Upper lobe of right lung (tissue), 1 donor: Measurements from ENCODE around the gene SFMBT1. TPM values are rescaled to one million over a fixed set of nuclear protein-coding genes. Genes with fewer than 3 reads are reported as not detected.

Experiments used
- ATAC-seq: fragments of 200-7000 bp; cut with Tn5 transposase; one replicate; pipeline ENCODE4 v1.9.1; 2020; ENCODE audit warnings: mild to moderate bottlenecking, moderate library complexity
- DNase-seq: peaks from one replicate; pipeline ENCODE4 v3.0.0-alpha.2; 2020
- H3K27ac ChIP-seq: fragments of 200-600 bp; one replicate; pipeline ENCODE4 v1.8.0; 2022
- H3K27me3 ChIP-seq: fragments of 200-600 bp; one replicate; pipeline ENCODE4 v1.8.0; 2022; ENCODE audit warnings: mild to moderate bottlenecking
- H3K36me3 ChIP-seq: fragments of 200-600 bp; one replicate; pipeline ENCODE4 v1.8.0; 2022
- H3K4me1 ChIP-seq: fragments of 200-600 bp; one replicate; pipeline ENCODE4 v1.8.0; 2022
- H3K4me3 ChIP-seq: fragments of 200-600 bp; one replicate; pipeline ENCODE4 v1.8.0; 2022; ENCODE audit warnings: mild to moderate bottlenecking
- H3K9me3 ChIP-seq: fragments of 200-600 bp; one replicate; pipeline ENCODE4 v1.8.0; 2022
- intact Hi-C: fragments of 100-400 bp; cut with DNase I; formaldehyde crosslinking; loops from one replicate; pipeline ENCODE4 v1.11.0; 2022
- total RNA-seq: library from RNA; stranded (reverse); fragmentation: NEBNext Ultra II Directional; extraction: Animal tissue kit (Norgen Biotek cat#: 25700); gene quantifications from one replicate; pipeline ENCODE4 v1.2.1, GENCODE V29; 2021
- TF ChIP-seq, protein P1 (sequence below): fragments of 200-600 bp; IDR thresholded peaks from one replicate; pipeline ENCODE4 v1.8.0; 2022; ENCODE audit warnings: antibody characterized with exemption
- donor health status: DM: no; HTN: yes; CAD: no; lungs with severe emphysema.

The SFMBT1 gene
- total RNA-seq, 1 donor from 2014 or later: 17.2 TPM

- no peak overlapping the region for H3K4me3 ChIP-seq
- intact Hi-C loops: no loop called here
- H3K27ac ChIP-seq: no peak overlapping the region
- TF ChIP-seq, protein P1, sequence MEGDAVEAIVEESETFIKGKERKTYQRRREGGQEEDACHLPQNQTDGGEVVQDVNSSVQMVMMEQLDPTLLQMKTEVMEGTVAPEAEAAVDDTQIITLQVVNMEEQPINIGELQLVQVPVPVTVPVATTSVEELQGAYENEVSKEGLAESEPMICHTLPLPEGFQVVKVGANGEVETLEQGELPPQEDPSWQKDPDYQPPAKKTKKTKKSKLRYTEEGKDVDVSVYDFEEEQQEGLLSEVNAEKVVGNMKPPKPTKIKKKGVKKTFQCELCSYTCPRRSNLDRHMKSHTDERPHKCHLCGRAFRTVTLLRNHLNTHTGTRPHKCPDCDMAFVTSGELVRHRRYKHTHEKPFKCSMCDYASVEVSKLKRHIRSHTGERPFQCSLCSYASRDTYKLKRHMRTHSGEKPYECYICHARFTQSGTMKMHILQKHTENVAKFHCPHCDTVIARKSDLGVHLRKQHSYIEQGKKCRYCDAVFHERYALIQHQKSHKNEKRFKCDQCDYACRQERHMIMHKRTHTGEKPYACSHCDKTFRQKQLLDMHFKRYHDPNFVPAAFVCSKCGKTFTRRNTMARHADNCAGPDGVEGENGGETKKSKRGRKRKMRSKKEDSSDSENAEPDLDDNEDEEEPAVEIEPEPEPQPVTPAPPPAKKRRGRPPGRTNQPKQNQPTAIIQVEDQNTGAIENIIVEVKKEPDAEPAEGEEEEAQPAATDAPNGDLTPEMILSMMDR: no peak
- DNase-seq (no peak), ATAC-seq (no peak)
- H3K36me3 ChIP-seq: no peaks in the 10 kb centered on the region
- peaks cover 12% of the 10 kb centered on the region for H3K4me1 ChIP-seq
- H3K27me3 ChIP-seq: no peaks in the 10 kb centered on the region
- no peaks in the 10 kb centered on the region for H3K9me3 ChIP-seq
Measured at GRCh38 chr3:52872245-52872644, 173.6 kb downstream of the SFMBT1 start.

GRCh38 chr3:52871761-52872160 is 174.1 kb downstream of the SFMBT1 start:
- no peaks in the 10 kb centered on the region for H3K36me3 ChIP-seq
- DNase-seq: no peak
- TF ChIP-seq, protein P1: no peak

GRCh38 chr3:52870471-52870870 is 175.4 kb downstream of the SFMBT1 start:
- H3K9me3 ChIP-seq: no peaks in the 10 kb centered on the region
- H3K4me1 ChIP-seq: peaks cover 8% of the 10 kb centered on the region
- DNase-seq (no peak), ATAC-seq (no peak)
- no peak overlapping the region for H3K27ac ChIP-seq
- intact Hi-C loops: no loop called here
- no peaks in the 10 kb centered on the region for H3K27me3 ChIP-seq
- TF ChIP-seq, protein P1: no peak
- H3K4me3 ChIP-seq: no peak overlapping the region
- H3K36me3 ChIP-seq: no peaks in the 10 kb centered on the region

More at GRCh38 chr3:52871761-52872160, 174.1 kb downstream of the SFMBT1 start:
- intact Hi-C loops: no loop called here
- Histone ChIP-seq H3K4me1 (peaks cover 12% of the 10 kb centered on the region), H3K27me3 (no peaks in the 10 kb centered on the region), H3K27ac (no peak overlapping the region), H3K4me3 (no peak overlapping the region), H3K9me3 (no peaks in the 10 kb centered on the region)
- no peak for ATAC-seq

DNA sequence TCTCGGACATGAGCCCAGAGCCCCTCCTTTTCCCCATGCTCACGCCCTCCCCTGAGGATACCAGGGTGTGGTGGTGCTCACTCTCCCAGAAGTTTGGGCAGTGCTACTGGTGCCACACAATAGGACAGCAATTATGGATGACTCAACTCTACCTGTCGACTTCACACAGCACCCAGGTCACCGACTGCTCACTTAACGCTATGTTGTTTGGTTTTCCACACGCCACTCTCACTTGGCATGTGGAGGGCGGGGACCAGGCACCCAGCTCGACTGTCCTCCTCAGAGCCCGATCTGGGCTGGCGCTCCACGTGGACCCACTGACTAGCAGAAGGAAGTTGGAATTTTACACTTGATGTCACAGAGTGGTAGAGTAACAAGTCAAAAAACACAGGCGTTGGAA is 179.4 kb downstream of the SFMBT1 start:
- Histone ChIP-seq H3K9me3 (no peaks in the 10 kb centered on the region), H3K27me3 (no peaks in the 10 kb centered on the region), H3K4me3 (no peak overlapping the region), H3K36me3 (no peaks in the 10 kb centered on the region), H3K27ac (no peak overlapping the region), H3K4me1 (no peaks in the 10 kb centered on the region)
- TF ChIP-seq, protein P1: no peak
- ATAC-seq: peak; percentile 75
- intact Hi-C loops: no loop called here
- no peak for DNase-seq

DNA sequence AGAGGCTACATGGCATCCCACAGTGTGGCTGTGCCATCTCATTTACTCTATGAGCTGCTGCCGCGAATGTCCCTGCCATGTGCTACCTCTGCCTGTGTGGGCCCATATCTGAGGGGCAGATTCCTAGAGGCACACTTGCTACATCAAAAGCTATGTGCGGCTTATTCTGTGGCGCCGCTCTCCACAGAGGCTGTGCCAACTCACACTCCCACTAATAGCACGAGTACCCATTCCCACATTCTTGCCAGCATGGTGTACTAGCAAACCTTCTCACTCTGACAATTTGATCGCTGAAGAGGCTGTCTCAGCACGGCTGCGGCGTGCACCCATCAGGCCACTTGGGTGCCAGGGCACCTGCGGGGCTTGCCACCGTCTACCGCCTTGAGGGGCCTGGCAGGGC is 179.9 kb downstream of the SFMBT1 start:
- Histone ChIP-seq H3K27me3 (no peaks in the 10 kb centered on the region), H3K36me3 (no peaks in the 10 kb centered on the region), H3K4me1 (no peaks in the 10 kb centered on the region), H3K4me3 (no peak overlapping the region), H3K9me3 (no peaks in the 10 kb centered on the region), H3K27ac (no peak overlapping the region)
- intact Hi-C loops: no loop called here
- peak; percentile 65 for ATAC-seq
- TF ChIP-seq, protein P1: no peak
- no peak for DNase-seq

- TF ChIP-seq, protein P1: no peak
- Histone ChIP-seq H3K9me3 (no peaks in the 10 kb centered on the region), H3K4me1 (no peaks in the 10 kb centered on the region), H3K27me3 (no peaks in the 10 kb centered on the region), H3K27ac (no peak overlapping the region), H3K36me3 (peaks cover 4% of the 10 kb centered on the region), H3K4me3 (no peak overlapping the region)
- intact Hi-C loops: no loop called here
- no peak for DNase-seq
- peak; percentile 39 for ATAC-seq
Measured at GRCh38 chr3:52860424-52860768, 185.5 kb downstream of the SFMBT1 start.
